ENCODE measurements around the gene PTGR3.

The PTGR3 gene

GRCh38 chr18:75247611-75248421 lies 38.9 kb upstream of the PTGR3 start:
- ChIA-PET CTCF (no interaction called here), POLR2A (no interaction called here)
- no peak for TF ChIP-seq CTCF (IDR thresholded peaks at IDR 0.05; ENCODE audit: insufficient read depth, low read length, missing control alignments)
- H3K4me3 ChIP-seq (ENCODE audit: low read depth, low read length), result peak overlapping the region; percentile 50
- no peak for DNase-seq (ENCODE audit: low read depth, low spot score)

GRCh38 chr18:75246721-75247610 lies 38.0 kb upstream of the PTGR3 start:
- H3K4me3 ChIP-seq (ENCODE audit: low read depth, low read length), result peak overlapping the region; percentile 50
- DNase-seq (ENCODE audit: low read depth, low spot score), result no peak
- TF ChIP-seq CTCF (IDR thresholded peaks at IDR 0.05; ENCODE audit: insufficient read depth, low read length, missing control alignments), result no peak
- ChIA-PET CTCF (no interaction called here), POLR2A (interaction anchor here (0.9 kb wide), 1 partner anchor 9 kb away, joined by 3 read pairs; no protein-coding TSS in a partner anchor)

- no peak for DNase-seq (ENCODE audit: low read depth, low spot score)
- TF ChIP-seq CTCF (IDR thresholded peaks at IDR 0.05; ENCODE audit: insufficient read depth, low read length, missing control alignments), result no peak
- POLR2A ChIA-PET, result no interaction called here
Measured at GRCh38 chr18:75244351-75245313, 35.7 kb upstream of the PTGR3 start.

GRCh38 chr18:75241705-75242104 lies 32.8 kb upstream of the PTGR3 start:
- DNase-seq (ENCODE audit: low read depth, low spot score), result no peak
- CTCF ChIA-PET, result no interaction called here
- TF ChIP-seq CTCF (IDR thresholded peaks at IDR 0.05; ENCODE audit: insufficient read depth, low read length, missing control alignments), result no peak
- no peak overlapping the region for H3K4me3 ChIP-seq (ENCODE audit: low read depth, low read length)
- POLR2A ChIA-PET, result no interaction called here

More at GRCh38 chr18:75244351-75245313, 35.7 kb upstream of the PTGR3 start:
- CTCF ChIA-PET, result no interaction called here
- no peak overlapping the region for H3K4me3 ChIP-seq (ENCODE audit: low read depth, low read length)

GRCh38 chr18:75240433-75240832 lies 31.5 kb upstream of the PTGR3 start:
- no peak for DNase-seq (ENCODE audit: low read depth, low spot score)
- ChIA-PET POLR2A (no interaction called here), CTCF (interaction anchor here (0.6 kb wide), 1 partner anchor 91 kb away, joined by 4 read pairs; no protein-coding TSS in a partner anchor)
- TF ChIP-seq CTCF (IDR thresholded peaks at IDR 0.05; ENCODE audit: insufficient read depth, low read length, missing control alignments), result no peak
- H3K4me3 ChIP-seq (ENCODE audit: low read depth, low read length), result no peak overlapping the region
